HG03342 (cell line): ENCODE results near the gene OST4.

Source experiments
- ATAC-seq: cut with Tn5 transposase; IDR thresholded peaks from one replicate; pipeline ENCODE4 v1.9.1; 2021; ENCODE audit warnings: mild to moderate bottlenecking, moderate library complexity; ENCODE audit not compliant: unreplicated experiment

The OST4 gene

DNA sequence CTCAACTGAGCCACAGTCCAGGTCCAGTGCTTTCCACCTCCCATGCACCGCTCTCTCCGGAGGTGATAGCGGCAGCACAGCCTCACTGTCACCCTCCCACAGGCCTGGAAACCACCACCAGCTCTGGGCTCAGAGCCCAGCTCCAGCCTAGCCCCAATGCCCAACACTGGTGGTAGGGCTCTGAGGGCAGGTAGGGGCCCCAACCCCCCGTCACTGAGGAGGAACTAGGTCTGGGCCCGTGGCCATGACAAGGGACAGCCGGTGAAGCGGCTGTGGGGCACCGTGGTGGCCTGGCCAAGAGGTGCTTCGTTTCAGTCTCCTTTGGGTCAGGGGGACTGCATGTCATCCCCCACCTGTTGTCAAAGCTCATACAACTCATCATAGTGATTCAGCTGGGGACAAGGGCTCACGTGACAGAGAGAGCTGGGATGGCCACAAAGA, 44.2 kb downstream of the OST4 start:
- no peak for ATAC-seq

DNA sequence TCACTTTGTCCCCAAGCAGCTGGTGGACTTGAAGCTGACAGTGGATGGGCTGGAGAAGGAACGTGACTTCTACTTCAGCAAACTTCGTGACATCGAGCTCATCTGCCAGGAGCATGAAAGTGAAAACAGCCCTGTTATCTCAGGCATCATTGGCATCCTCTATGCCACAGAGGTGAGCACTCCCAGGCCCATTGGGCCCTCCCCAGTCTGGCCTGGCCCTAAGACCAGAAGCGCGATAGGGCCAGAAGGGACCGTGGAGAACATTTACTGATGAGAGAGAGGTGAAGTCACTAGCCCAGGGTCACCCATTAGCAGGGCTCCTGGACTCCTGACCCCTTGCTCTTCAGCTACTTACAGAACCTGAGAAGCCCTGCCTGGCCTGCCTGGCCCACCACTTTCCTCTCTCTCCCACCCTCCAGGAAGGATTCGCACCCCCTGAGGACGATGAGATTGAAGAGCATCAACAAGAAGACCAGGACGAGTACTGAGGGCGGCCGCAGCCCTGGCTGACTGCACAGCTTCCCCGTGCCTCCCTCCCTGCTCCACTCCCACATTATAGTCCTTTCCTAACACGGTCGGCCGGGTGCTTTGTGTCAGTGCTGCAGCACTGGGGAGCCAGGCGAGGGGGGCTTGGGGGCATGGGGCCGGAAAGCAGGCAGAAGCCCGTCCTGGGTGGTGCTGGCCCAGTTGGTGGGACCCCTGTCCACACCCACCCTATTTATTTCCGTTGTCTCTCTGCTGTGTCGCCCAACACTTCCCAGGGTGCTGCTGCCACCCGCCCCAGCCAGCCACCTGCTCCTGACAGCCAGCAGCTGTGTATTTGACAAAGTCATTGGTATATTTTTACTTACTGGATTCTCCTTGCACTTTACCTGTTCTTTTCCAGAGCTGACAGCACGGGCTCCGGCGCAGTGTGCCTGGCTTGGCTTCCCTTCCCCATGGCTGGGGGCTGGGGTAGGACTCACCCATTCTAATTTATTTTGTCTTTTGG, 45.3 kb downstream of the OST4 start:
- no peak for ATAC-seq

- no peak for ATAC-seq
These were observed 46.1 kb downstream of the OST4 start for GRCh38 chr2:27025281-27025800.

DNA sequence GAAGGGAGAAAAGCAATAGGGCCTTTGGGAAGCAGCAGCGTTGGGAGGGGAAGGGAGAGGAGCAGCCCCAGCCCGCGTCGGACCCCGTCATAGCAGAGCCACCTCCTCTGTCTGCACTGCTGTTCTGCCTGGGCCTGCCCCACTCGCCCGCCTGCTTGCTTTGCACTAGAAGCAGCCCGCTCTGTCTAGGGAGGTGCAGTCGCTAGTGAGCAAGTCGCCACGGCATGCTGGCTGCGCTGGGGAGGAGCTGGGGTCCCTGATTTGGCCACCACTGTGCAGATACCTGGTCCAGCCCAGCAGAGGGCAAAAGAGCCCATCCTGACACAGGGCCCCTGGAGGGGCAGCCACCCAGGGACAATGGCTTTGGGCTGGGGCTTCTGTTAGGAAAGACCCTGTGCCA, 46.6 kb downstream of the OST4 start:
- ATAC-seq: no peak

DNA sequence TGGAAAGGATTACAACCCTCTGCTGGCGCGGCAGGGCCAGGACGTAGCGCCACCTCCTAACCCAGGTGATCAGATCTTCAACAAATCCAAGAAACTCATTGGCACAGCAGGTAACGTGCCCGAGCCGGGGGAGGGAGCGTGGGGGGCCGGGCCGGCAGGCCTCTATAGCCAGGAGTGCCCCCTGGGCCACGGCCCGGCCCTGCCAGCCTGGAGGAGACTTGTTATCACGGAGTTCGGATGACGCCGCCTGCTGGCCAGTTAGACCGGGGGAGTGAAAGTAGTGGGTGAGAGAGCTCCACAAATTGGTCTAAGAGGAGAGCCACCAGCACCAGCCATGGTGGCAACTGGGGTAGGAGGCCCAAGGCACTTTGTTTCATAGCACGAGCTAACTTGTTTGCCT, 47.3 kb downstream of the OST4 start:
- ATAC-seq: no peak

DNA sequence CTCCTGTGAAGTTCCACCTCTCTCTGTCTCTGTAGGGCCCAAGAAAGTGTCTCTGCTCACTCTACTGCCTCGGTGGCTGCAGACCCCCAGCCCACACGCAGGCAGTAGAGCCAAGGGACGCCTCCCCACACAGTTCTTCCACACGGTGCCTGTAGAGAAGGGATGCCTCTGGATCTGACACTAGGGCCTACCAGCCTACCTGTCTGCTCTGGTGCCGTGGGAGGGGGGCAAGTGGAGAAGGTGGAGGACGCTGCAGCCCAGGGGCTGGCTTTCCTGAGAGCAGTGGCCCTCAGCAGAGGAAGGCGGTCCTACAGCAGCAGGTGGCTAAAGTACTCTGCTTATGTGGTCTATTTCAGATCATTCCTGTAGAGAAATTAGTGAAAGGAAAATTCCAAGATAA, 47.7 kb downstream of the OST4 start:
- ATAC-seq: no peak

- no peak for ATAC-seq
These were observed 50.0 kb downstream of the OST4 start for GRCh38 chr2:27021253-27022049.
